HepG2 (cell line): Measurements from ENCODE around the gene ZNF189. TPM values are rescaled to one million over a fixed set of nuclear protein-coding genes. Genes with fewer than 3 reads are reported as not detected.

Experiments used
- DNMT3B ChIP-seq: conservative IDR thresholded peaks from 2 replicates; pipeline ENCODE4 v1.6.1; 2016; ENCODE audit warnings: missing biosample characterization, control low read depth
- GATAD1 ChIP-seq: IDR thresholded peaks from 2 replicates; pipeline ENCODE4 v1.6.1; 2016; ENCODE audit warnings: missing genetic modification reagents, missing compliant biosample characterization
- HMG20B ChIP-seq: conservative IDR thresholded peaks from 2 replicates; pipeline ENCODE4 v1.6.1; 2016; ENCODE audit warnings: missing genetic modification reagents, missing compliant biosample characterization
- KMT2A ChIP-seq: sonication (generic); formaldehyde crosslinking; IDR thresholded peaks from 2 replicates; pipeline ENCODE4 v1.4.0; 2020; ENCODE audit warnings: missing genetic modification reagents
- MZF1 ChIP-seq: sonication (generic); formaldehyde crosslinking; IDR thresholded peaks from 2 replicates; pipeline ENCODE4 v1.8.1; 2023; ENCODE audit warnings: mild to moderate bottlenecking, missing genetic modification reagents, borderline replicate concordance
- NFIC ChIP-seq: IDR thresholded peaks from 2 replicates; pipeline ENCODE4 v1.6.1; 2012; ENCODE audit warnings: mild to moderate bottlenecking, low read length, inconsistent platforms
- ONECUT2 ChIP-seq: sonication (generic); formaldehyde crosslinking; IDR thresholded peaks from 2 replicates; pipeline ENCODE4 v1.4.0; 2020; ENCODE audit warnings: missing genetic modification reagents
- SP1 ChIP-seq, 2 experiments: fragments of 450-650 bp in 1 of 2; sonication (generic) in 1 of 2; formaldehyde crosslinking in 1 of 2; IDR thresholded peaks; 2 replicates each; pipeline versions ENCODE4 v1.4.0 to v1.6.1; 2016 to 2020; ENCODE audit warnings: missing genetic modification reagents in 1 of 2
- THAP11 ChIP-seq: IDR thresholded peaks from 2 replicates; pipeline ENCODE4 v1.6.1; 2016; ENCODE audit warnings: missing biosample characterization, missing genetic modification reagents
- TP53 ChIP-seq: sonication (generic); formaldehyde crosslinking; conservative IDR thresholded peaks from 2 replicates; pipeline ENCODE4 v1.4.0; 2020; ENCODE audit warnings: missing genetic modification reagents
- ZBTB3 ChIP-seq: sonication (generic); formaldehyde crosslinking; IDR thresholded peaks from 2 replicates; pipeline ENCODE4 v1.4.0; 2020; ENCODE audit warnings: low read depth, mild to moderate bottlenecking, moderate library complexity, missing genetic modification reagents, borderline replicate concordance
- ZNF20 ChIP-seq: sonication (generic); formaldehyde crosslinking; IDR thresholded peaks from 2 replicates; pipeline ENCODE4 v1.4.0; 2020; ENCODE audit warnings: mild to moderate bottlenecking, moderate library complexity, missing genetic modification reagents
- ZNF230 ChIP-seq: sonication (generic); formaldehyde crosslinking; IDR thresholded peaks from 2 replicates; pipeline ENCODE4 v1.4.0; 2020; ENCODE audit warnings: mild to moderate bottlenecking, missing genetic modification reagents
- ZNF333 ChIP-seq: sonication (generic); formaldehyde crosslinking; IDR thresholded peaks from 2 replicates; pipeline ENCODE4 v1.4.0; 2020; ENCODE audit warnings: mild to moderate bottlenecking, missing genetic modification reagents, borderline replicate concordance
- ZNF510 ChIP-seq: sonication (generic); formaldehyde crosslinking; IDR thresholded peaks from 2 replicates; pipeline ENCODE4 v1.4.0; 2020; ENCODE audit warnings: low read depth, mild to moderate bottlenecking, missing genetic modification reagents
- ZNF563 ChIP-seq: sonication (generic); formaldehyde crosslinking; IDR thresholded peaks from 2 replicates; pipeline ENCODE4 v1.8.0; 2022; ENCODE audit warnings: mild to moderate bottlenecking, moderate library complexity, missing genetic modification reagents
- ZNF616 ChIP-seq: sonication (generic); formaldehyde crosslinking; IDR thresholded peaks from 2 replicates; pipeline ENCODE4 v1.5.0; 2020; ENCODE audit warnings: low read depth, mild to moderate bottlenecking, missing genetic modification reagents
- ZNF713 ChIP-seq: sonication (generic); formaldehyde crosslinking; IDR thresholded peaks from 2 replicates; pipeline ENCODE4 v1.4.0; 2020; ENCODE audit warnings: mild to moderate bottlenecking, missing genetic modification reagents
- ZNF747 ChIP-seq: sonication (generic); formaldehyde crosslinking; IDR thresholded peaks from 2 replicates; pipeline ENCODE4 v1.8.1; 2023; ENCODE audit warnings: missing genetic modification reagents, mild to moderate bottlenecking, borderline replicate concordance
- ZNF761 ChIP-seq: sonication (generic); formaldehyde crosslinking; conservative IDR thresholded peaks from 2 replicates; pipeline ENCODE4 v1.4.0; 2020; ENCODE audit warnings: mild to moderate bottlenecking, missing genetic modification reagents
- ZNF788 ChIP-seq: sonication (generic); formaldehyde crosslinking; IDR thresholded peaks from 2 replicates; pipeline ENCODE4 v1.5.0; 2020; ENCODE audit warnings: mild to moderate bottlenecking, missing genetic modification reagents, borderline replicate concordance
- ZNF790 ChIP-seq: sonication (generic); formaldehyde crosslinking; IDR thresholded peaks from 2 replicates; pipeline ENCODE4 v1.8.0; 2022; ENCODE audit warnings: missing genetic modification reagents, mild to moderate bottlenecking, borderline replicate concordance
- polyA plus RNA-seq, 8 experiments: library from polyadenylated mRNA; depleted of rRNA in 3 of 8; stranded (reverse) in 7 of 8; unstranded in 1 of 8; fragments of >200 nt; fragmentation: Illumina TruSeq in 4 of 8; extraction: Trizol in 4 of 8; gene quantifications; 2 replicates each; pipeline versions ENCODE4 v1.2.1 to v1.2.3, GENCODE V29; 2011 to 2016; ENCODE audit warnings: low read depth in 4 of 8, missing spikeins in 1 of 8, mixed read lengths in 1 of 8; ENCODE audit not compliant: insufficient read depth in 1 of 8
- total RNA-seq, 5 experiments: library from RNA; depleted of rRNA; stranded (reverse); fragments of >200 nt; fragmentation: Illumina TruSeq; extraction: Trizol; gene quantifications; 2 replicates each; pipeline ENCODE4 v1.2.3, GENCODE V29; 2016; ENCODE audit warnings: low read depth in 1 of 5
- TF ChIP-seq, protein P1 (sequence below): sonication (generic); formaldehyde crosslinking; IDR thresholded peaks from 2 replicates; pipeline ENCODE4 v1.9.0; 2022; ENCODE audit warnings: missing genetic modification reagents, mild to moderate bottlenecking, borderline replicate concordance
- TF ChIP-seq, protein P2 (sequence below): sonication (generic); formaldehyde crosslinking; IDR thresholded peaks from 2 replicates; pipeline ENCODE4 v1.5.1; 2020; ENCODE audit warnings: missing genetic modification reagents, mild to moderate bottlenecking, borderline replicate concordance

The ZNF189 gene
- total and polyA plus RNA-seq, 2 of the 13 experiments (the other 11 are each of a cell fraction or from before 2014, with no cell fraction given), result 8.4 to 50.0 TPM

DNA sequence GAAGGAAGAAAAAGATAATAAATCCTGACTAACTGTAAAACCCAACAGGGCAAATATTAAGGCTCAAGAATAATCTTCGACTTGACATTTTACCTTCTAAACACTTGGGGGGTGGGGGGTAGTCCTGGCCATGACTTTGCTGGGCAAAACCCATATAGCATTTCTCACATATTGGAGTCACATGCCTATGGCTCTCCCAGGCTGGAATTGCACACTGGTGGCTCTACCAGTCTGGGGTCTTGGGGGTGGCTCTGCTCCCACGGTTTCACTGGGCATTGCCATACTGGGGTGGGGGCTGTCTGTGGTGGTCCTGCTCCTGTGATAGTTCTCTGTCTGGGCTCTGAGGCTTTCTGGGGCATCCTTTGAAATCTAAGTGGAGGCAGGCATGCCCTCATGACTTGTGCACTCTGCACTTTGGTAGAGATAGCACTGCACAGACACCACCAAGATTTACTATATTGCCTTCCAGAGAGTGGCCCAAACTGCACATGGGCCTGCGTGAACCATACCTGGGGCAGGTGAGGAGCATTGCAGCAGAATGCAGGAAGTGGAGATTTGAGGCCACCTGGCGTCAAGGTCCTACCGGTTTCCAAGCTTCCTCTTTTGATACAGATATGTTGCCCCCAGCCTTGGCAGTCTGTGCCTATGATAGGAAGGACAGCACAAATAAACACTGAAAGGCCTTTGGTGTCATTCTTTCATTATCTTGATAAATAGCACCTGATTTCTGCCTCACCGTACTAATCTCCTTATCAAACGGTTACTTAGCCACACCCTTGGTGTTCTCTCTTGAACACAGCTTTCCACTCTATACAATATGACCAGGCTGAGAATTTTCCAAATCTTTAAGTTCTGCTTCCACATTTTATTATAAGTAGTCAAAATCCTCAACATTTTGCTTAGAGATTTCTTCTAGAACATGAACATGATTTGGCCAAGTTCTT lies 43.6 kb upstream of the ZNF189 start (continued):
- TF ChIP-seq, protein P1, sequence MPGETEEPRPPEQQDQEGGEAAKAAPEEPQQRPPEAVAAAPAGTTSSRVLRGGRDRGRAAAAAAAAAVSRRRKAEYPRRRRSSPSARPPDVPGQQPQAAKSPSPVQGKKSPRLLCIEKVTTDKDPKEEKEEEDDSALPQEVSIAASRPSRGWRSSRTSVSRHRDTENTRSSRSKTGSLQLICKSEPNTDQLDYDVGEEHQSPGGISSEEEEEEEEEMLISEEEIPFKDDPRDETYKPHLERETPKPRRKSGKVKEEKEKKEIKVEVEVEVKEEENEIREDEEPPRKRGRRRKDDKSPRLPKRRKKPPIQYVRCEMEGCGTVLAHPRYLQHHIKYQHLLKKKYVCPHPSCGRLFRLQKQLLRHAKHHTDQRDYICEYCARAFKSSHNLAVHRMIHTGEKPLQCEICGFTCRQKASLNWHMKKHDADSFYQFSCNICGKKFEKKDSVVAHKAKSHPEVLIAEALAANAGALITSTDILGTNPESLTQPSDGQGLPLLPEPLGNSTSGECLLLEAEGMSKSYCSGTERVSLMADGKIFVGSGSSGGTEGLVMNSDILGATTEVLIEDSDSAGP (CRISPR knock-in tag), result peak; percentile 49; the same call in 1 of the 2 replicates
- TF ChIP-seq ZNF20, result no peak
- no peak for TF ChIP-seq KMT2A (CRISPR knock-in tag)
- no peak for TF ChIP-seq SP1 (IDR thresholded peaks at IDR 0.05)
- TF ChIP-seq SP1 (CRISPR knock-in tag; IDR thresholded peaks at IDR 0.05), result no peak
- TF ChIP-seq ZNF713 (CRISPR knock-in tag), result no peak
- TF ChIP-seq ZNF563 (CRISPR knock-in tag), result peak; percentile 34; the same call in 1 of the 2 replicates
- TF ChIP-seq ZNF333 (CRISPR knock-in tag), result no peak
- TF ChIP-seq ZNF747 (CRISPR knock-in tag), result no peak
- TF ChIP-seq NFIC, result no peak; the same call in 1 of the 2 replicates
- TF ChIP-seq ZBTB3, result no peak
- TF ChIP-seq ZNF788 (CRISPR knock-in tag), result 0 out of 2 replicates have a peak, but pooled peaks have one; percentile 14
- TF ChIP-seq ZNF230 (CRISPR knock-in tag), result no peak
- TF ChIP-seq THAP11 (CRISPR knock-in tag), result no peak
- no peak for TF ChIP-seq ONECUT2 (CRISPR knock-in tag)
- TF ChIP-seq TP53 (CRISPR knock-in tag), result no peak
- TF ChIP-seq ZNF761 (CRISPR knock-in tag), result no peak; the same call in 1 of the 2 replicates
- TF ChIP-seq DNMT3B (CRISPR knock-in tag), result peak; percentile 72; the same call in 1 of the 2 replicates
- no peak for TF ChIP-seq ZNF790 (CRISPR knock-in tag)
- TF ChIP-seq, protein P2, sequence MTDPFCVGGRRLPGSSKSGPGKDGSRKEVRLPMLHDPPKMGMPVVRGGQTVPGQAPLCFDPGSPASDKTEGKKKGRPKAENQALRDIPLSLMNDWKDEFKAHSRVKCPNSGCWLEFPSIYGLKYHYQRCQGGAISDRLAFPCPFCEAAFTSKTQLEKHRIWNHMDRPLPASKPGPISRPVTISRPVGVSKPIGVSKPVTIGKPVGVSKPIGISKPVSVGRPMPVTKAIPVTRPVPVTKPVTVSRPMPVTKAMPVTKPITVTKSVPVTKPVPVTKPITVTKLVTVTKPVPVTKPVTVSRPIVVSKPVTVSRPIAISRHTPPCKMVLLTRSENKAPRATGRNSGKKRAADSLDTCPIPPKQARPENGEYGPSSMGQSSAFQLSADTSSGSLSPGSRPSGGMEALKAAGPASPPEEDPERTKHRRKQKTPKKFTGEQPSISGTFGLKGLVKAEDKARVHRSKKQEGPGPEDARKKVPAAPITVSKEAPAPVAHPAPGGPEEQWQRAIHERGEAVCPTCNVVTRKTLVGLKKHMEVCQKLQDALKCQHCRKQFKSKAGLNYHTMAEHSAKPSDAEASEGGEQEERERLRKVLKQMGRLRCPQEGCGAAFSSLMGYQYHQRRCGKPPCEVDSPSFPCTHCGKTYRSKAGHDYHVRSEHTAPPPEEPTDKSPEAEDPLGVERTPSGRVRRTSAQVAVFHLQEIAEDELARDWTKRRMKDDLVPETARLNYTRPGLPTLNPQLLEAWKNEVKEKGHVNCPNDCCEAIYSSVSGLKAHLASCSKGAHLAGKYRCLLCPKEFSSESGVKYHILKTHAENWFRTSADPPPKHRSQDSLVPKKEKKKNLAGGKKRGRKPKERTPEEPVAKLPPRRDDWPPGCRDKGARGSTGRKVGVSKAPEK (CRISPR knock-in tag), result 0 out of 2 replicates have a peak, but pooled peaks have one; percentile 45
- no peak for TF ChIP-seq HMG20B
- TF ChIP-seq ZNF616 (CRISPR knock-in tag), result no peak
- no peak for TF ChIP-seq ZNF510 (CRISPR knock-in tag)
- TF ChIP-seq GATAD1 (CRISPR knock-in tag), result no peak
- no peak for TF ChIP-seq MZF1 (CRISPR knock-in tag)
